Bronchus fibroblast of lung (primary cell): Measurements from ENCODE around the gene CYP2C8. TPM values are rescaled to one million over a fixed set of nuclear protein-coding genes. Genes with fewer than 3 reads are reported as not detected.

Experiments used
- total RNA-seq: library from RNA; depleted of rRNA; stranded (reverse); fragments of >200 nt; gene quantifications from 2 replicates; pipeline ENCODE4 v1.2.3, GENCODE V29; 2015

CYP2C8 gene
- total RNA-seq = not detected in 2 replicates

DNA sequence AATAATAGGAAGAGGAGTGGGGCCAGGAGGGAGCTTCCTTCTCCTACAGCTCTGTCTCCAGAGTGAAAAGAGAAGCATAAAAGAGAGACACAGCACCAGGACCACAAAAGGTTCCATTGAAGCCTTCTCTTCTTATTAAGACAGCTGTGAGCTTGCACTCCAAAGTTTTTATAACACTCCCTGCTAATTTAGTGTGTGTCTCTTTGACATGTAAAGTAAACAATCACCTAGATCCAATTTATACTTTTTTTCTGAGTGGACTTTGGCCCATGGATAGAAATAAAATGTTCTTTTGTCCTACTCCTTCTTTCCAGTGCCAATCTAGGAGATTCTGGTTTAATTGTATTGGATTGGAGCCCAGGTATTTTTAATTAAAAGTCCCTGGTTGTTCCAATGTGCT lies at the start of gene CYP2C8:
CYP2C8 (minus strand) TSS at position 212 of the 400 bp plus-strand sequence; CDS start at position 117, 95 bp downstream.

Other genes starting within 250 kb of the CYP2C8 start
- not detected in 2 replicates for gene CYP2C9, start 130.8 kb downstream of the CYP2C8 start, total RNA-seq
- not detected in 2 replicates for gene ACSM6, start 124.7 kb upstream of the CYP2C8 start, total RNA-seq
- 24.2 and 25.2 TPM in 2 replicates for gene PDLIM1, start 221.5 kb upstream of the CYP2C8 start, total RNA-seq